ENCODE measurements around the gene NHLRC1. TPM values are rescaled to one million over a fixed set of nuclear protein-coding genes. Genes with fewer than 3 reads are reported as not detected.

NHLRC1 gene
- total and polyA plus RNA-seq, 9 of the 15 experiments (the other 6 are each of a cell fraction or from before 2014, with no cell fraction given): not detected

- TF ChIP-seq UBTF (IDR thresholded peaks at IDR 0.05; ENCODE audit: borderline replicate concordance in 1 of 2, low read depth in 2 of 2, low read length in 2 of 2) (0 out of 4 replicates have a peak, but pooled peaks have one; percentile 68 to 74), HMGXB4 (CRISPR knock-in tag; IDR thresholded peaks at IDR 0.05) (no peak), CREB3L1 (IDR thresholded peaks at IDR 0.05; ENCODE audit: borderline replicate concordance, low read depth) (0 out of 2 replicates have a peak, but pooled peaks have one; percentile 12)
These were observed 33.5 kb upstream of the NHLRC1 start (continued) for GRCh38 chr6:18155864-18156421.

All from K562 (cell line).